Naive B cell (primary cell): ENCODE measurements around the gene ZNF615. TPM values are rescaled to one million over a fixed set of nuclear protein-coding genes. Genes with fewer than 3 reads are reported as not detected.
"Not testable (repeated sequence)": the region's sequence is repeated elsewhere in the genome, so short reads cannot be mapped to it uniquely, and the experiment has no call there.

ENCODE experiments used
- ATAC-seq, 2 donors: fragments of 150-1000 bp; cut with Tn5 transposase; 2 replicates each; pipeline ENCODE4 v1.10.0; 2021; ENCODE audit warnings: low read depth in 2 of 2, mild to moderate bottlenecking in 2 of 2, moderate library complexity in 2 of 2
- DNase-seq: peaks from one replicate; pipeline ENCODE4 v3.0.0; 2022
- H3K27ac Mint-ChIP-seq, 6 donors: one replicate each; pipeline ENCODE4 v1.8.0; 2020 to 2022; ENCODE audit warnings: mild to moderate bottlenecking in 6 of 6, mixed read lengths in 6 of 6, moderate library complexity in 5 of 6, inconsistent platforms in 2 of 6
- H3K27me3 Mint-ChIP-seq, 3 donors: one replicate each; pipeline ENCODE4 v1.8.0; 2021 to 2022; ENCODE audit warnings: mixed read lengths in 3 of 3, mild to moderate bottlenecking in 1 of 3
- H3K36me3 Mint-ChIP-seq, 2 donors: one replicate each; pipeline ENCODE4 v1.8.0; 2020 to 2022; ENCODE audit warnings: mixed read lengths in 2 of 2, inconsistent platforms in 1 of 2, mild to moderate bottlenecking in 1 of 2
- H3K4me1 Mint-ChIP-seq, 3 donors: one replicate each; pipeline ENCODE4 v1.8.0; 2020 to 2022; ENCODE audit warnings: mixed read lengths in 3 of 3, inconsistent platforms in 1 of 3, mild to moderate bottlenecking in 1 of 3, moderate library complexity in 1 of 3
- H3K4me3 Mint-ChIP-seq, 8 donors: one replicate each; pipeline ENCODE4 v1.8.0; 2020 to 2022; ENCODE audit warnings: mild to moderate bottlenecking in 8 of 8, mixed read lengths in 8 of 8, moderate library complexity in 8 of 8, inconsistent platforms in 2 of 8
- H3K9me3 Mint-ChIP-seq, 7 donors: one replicate each; pipeline ENCODE4 v1.8.0; 2020 to 2022; ENCODE audit warnings: mixed read lengths in 7 of 7, mild to moderate bottlenecking in 5 of 7, inconsistent platforms in 2 of 7, moderate library complexity in 1 of 7
- polyA plus RNA-seq, 6 donors: library from polyadenylated mRNA; unstranded; fragments of 300-500 nt; fragmentation: Illumina TruSeq; gene quantifications; one replicate each; pipeline ENCODE4 v1.2.3, GENCODE V29; 2021; ENCODE audit warnings: low read depth in 6 of 6

ZNF615 gene
- polyA plus RNA-seq, result 10 to 100 TPM in 2 of 6 donors, 1 to 10 TPM in 4; 6.9 to 14.9 (median 8.4) TPM

GRCh38 chr19:52007806-52008557 is at the start of gene ZNF615:
Gene ZNF615 (minus strand): TSS chr19:52008211. CDS start chr19:52003711, 4,500 bp downstream.
- Mint-ChIP-seq H3K4me1 (peaks cover 14 to 23% (median 17%) of the 10 kb centered on the region in 3 donors), H3K9me3 (peaks cover 4 to 45% (median 23%) of the 10 kb centered on the region in 7 donors), H3K27me3 (no peaks in the 10 kb centered on the region), H3K27ac (peak within 1 kb of the TSS; percentile 95 to 98 (median 97)), H3K4me3 (peak within 1 kb of the TSS; percentile 93 to 99 (median 98)), H3K36me3 (peaks cover 25 to 31% of the 10 kb centered on the region in 2 donors)
- DNase-seq, result peak; percentile 87
- peak; percentile 80 to 90 for ATAC-seq

GRCh38 chr19:52056480-52056879 is 48.5 kb upstream of the ZNF615 start:
- H3K4me1 Mint-ChIP-seq, H3K4me3 Mint-ChIP-seq, H3K27me3 Mint-ChIP-seq, DNase-seq, ATAC-seq: not testable (repeated sequence)
- H3K27ac Mint-ChIP-seq, result peak overlapping the region in 1 of 6 donors; percentile 49
- peaks cover 13 to 88% (median 82%) of the 10 kb centered on the region in 7 donors for H3K9me3 Mint-ChIP-seq
- peaks cover 10 to 44% of the 10 kb centered on the region in 2 donors for H3K36me3 Mint-ChIP-seq

- Mint-ChIP-seq H3K9me3 (peaks cover 9 to 58% (median 41%) of the 10 kb centered on the region in 7 donors), H3K4me1 (peaks cover 16 to 29% (median 21%) of the 10 kb centered on the region in 3 donors), H3K36me3 (peaks cover 11 to 48% of the 10 kb centered on the region in 2 donors)
- H3K27ac Mint-ChIP-seq, ATAC-seq, DNase-seq, H3K27me3 Mint-ChIP-seq, H3K4me3 Mint-ChIP-seq: not testable (repeated sequence)
Measured at GRCh38 chr19:52051736-52052135, 43.7 kb upstream of the ZNF615 start.

GRCh38 chr19:52048555-52049501 is 40.8 kb upstream of the ZNF615 start, which contains the start of gene ZNF432:
Gene ZNF432 (minus strand): TSS chr19:52048838. CDS start chr19:52046868, 1,970 bp downstream.
- ATAC-seq (peak; percentile 79 to 84), DNase-seq (peak; percentile 85)
- H3K27ac Mint-ChIP-seq, result peak within 1 kb of the TSS; percentile 99 to 100 (median 99)
- H3K27me3 Mint-ChIP-seq, result no peaks in the 10 kb centered on the region
- H3K36me3 Mint-ChIP-seq, result peaks cover 25 to 50% of the 10 kb centered on the region in 2 donors
- H3K4me3 Mint-ChIP-seq, result peak within 1 kb of the TSS; percentile 92 to 100 (median 99)
- peaks cover 4 to 44% (median 31%) of the 10 kb centered on the region in 7 donors for H3K9me3 Mint-ChIP-seq
- H3K4me1 Mint-ChIP-seq, result peaks cover 16 to 26% (median 21%) of the 10 kb centered on the region in 3 donors

- peaks cover 13 to 84% (median 67%) of the 10 kb centered on the region in 7 donors for H3K9me3 Mint-ChIP-seq
- DNase-seq, result no peak
- H3K36me3 Mint-ChIP-seq, result peaks cover 71 to 80% of the 10 kb centered on the region in 2 donors
Measured at GRCh38 chr19:52039169-52039568, 31.2 kb upstream of the ZNF615 start.

GRCh38 chr19:52034051-52034728 is 26.2 kb upstream of the ZNF615 start:
- Mint-ChIP-seq H3K27ac (no peak overlapping the region), H3K27me3 (no peaks in the 10 kb centered on the region), H3K4me3 (peak overlapping the region in 2 of 8 donors; percentile 30 to 36), H3K9me3 (peaks cover 12 to 84% (median 65%) of the 10 kb centered on the region in 7 donors), H3K4me1 (no peaks in the 10 kb centered on the region), H3K36me3 (peaks cover 54 to 65% of the 10 kb centered on the region in 2 donors)
- ATAC-seq, result no peak
- no peak for DNase-seq

More at GRCh38 chr19:52039169-52039568, 31.2 kb upstream of the ZNF615 start:
- no peak for ATAC-seq
- Mint-ChIP-seq H3K27ac (no peak overlapping the region), H3K27me3 (no peaks in the 10 kb centered on the region), H3K4me3 (peak overlapping the region in 1 of 8 donors; percentile 30), H3K4me1 (peaks cover 0 to 4% (median 0%) of the 10 kb centered on the region in 3 donors)

- Mint-ChIP-seq H3K36me3 (peaks cover 28 to 43% of the 10 kb centered on the region in 2 donors), H3K4me1 (peaks cover 22 to 34% (median 33%) of the 10 kb centered on the region in 3 donors), H3K9me3 (peaks cover 0 to 56% (median 36%) of the 10 kb centered on the region in 7 donors), H3K27ac (peak overlapping the region; percentile 96 to 100 (median 99)), H3K27me3 (no peaks in the 10 kb centered on the region), H3K4me3 (peak overlapping the region; percentile 85 to 100 (median 98))
- DNase-seq (no peak), ATAC-seq (peak; percentile 15 to 18)
Measured at GRCh38 chr19:52028780-52029123, 20.7 kb upstream of the ZNF615 start.

GRCh38 chr19:52028027-52028779 is 20.2 kb upstream of the ZNF615 start, which contains the start of gene ZNF614:
Gene ZNF614 (minus strand): TSS chr19:52028379. CDS start chr19:52025745, 2,634 bp downstream.
- H3K27ac Mint-ChIP-seq, result peak within 1 kb of the TSS; percentile 96 to 100 (median 99)
- DNase-seq (peak; percentile 89), ATAC-seq (peak; percentile 83 to 87)
- peaks cover 22 to 34% (median 33%) of the 10 kb centered on the region in 3 donors for H3K4me1 Mint-ChIP-seq
- peak within 1 kb of the TSS; percentile 85 to 100 (median 98) for H3K4me3 Mint-ChIP-seq
- peaks cover 34 to 43% of the 10 kb centered on the region in 2 donors for H3K36me3 Mint-ChIP-seq
- no peaks in the 10 kb centered on the region for H3K27me3 Mint-ChIP-seq
- peaks cover 0 to 56% (median 38%) of the 10 kb centered on the region in 7 donors for H3K9me3 Mint-ChIP-seq

- not testable (repeated sequence) for ATAC-seq, H3K27me3 Mint-ChIP-seq, DNase-seq
- Mint-ChIP-seq H3K27ac (peak overlapping the region in 2 of 6 donors; percentile 87 to 100), H3K4me3 (peak overlapping the region; percentile 30 to 100 (median 90)), H3K36me3 (peaks cover 41 to 56% of the 10 kb centered on the region in 2 donors), H3K9me3 (peaks cover 0 to 56% (median 34%) of the 10 kb centered on the region in 7 donors), H3K4me1 (peaks cover 22 to 34% (median 33%) of the 10 kb centered on the region in 3 donors)
Measured at GRCh38 chr19:52026255-52026990, 18.4 kb upstream of the ZNF615 start.

GRCh38 chr19:52024478-52024877 is 16.5 kb upstream of the ZNF615 start:
- not testable (repeated sequence) for ATAC-seq, DNase-seq, H3K27me3 Mint-ChIP-seq
- H3K4me1 Mint-ChIP-seq, result peaks cover 22 to 34% (median 33%) of the 10 kb centered on the region in 3 donors
- H3K36me3 Mint-ChIP-seq, result peaks cover 52 to 68% of the 10 kb centered on the region in 2 donors
- H3K9me3 Mint-ChIP-seq, result peaks cover 0 to 65% (median 43%) of the 10 kb centered on the region in 7 donors
- peak overlapping the region in 1 of 8 donors; percentile 47 for H3K4me3 Mint-ChIP-seq
- peak overlapping the region in 2 of 6 donors; percentile 87 to 92 for H3K27ac Mint-ChIP-seq

- Mint-ChIP-seq H3K9me3 (peaks cover 0 to 81% (median 62%) of the 10 kb centered on the region in 7 donors), H3K4me3 (peak overlapping the region in 1 of 8 donors; percentile 35)
Measured at GRCh38 chr19:52022193-52022592, 14.2 kb upstream of the ZNF615 start.

More at GRCh38 chr19:52022193-52022592, 14.2 kb upstream of the ZNF615 start:
- ATAC-seq (no peak), DNase-seq (no peak)
- H3K27me3 Mint-ChIP-seq, result no peaks in the 10 kb centered on the region
- peaks cover 9 to 16% (median 15%) of the 10 kb centered on the region in 3 donors for H3K4me1 Mint-ChIP-seq
- no peak overlapping the region for H3K27ac Mint-ChIP-seq
- peaks cover 74 to 87% of the 10 kb centered on the region in 2 donors for H3K36me3 Mint-ChIP-seq
